GM23338 (cell line): Measurements from ENCODE around the gene PEX13. TPM values are rescaled to one million over a fixed set of nuclear protein-coding genes. Genes with fewer than 3 reads are reported as not detected.
A peak's percentile ranks its signal among the peaks of the same experiment; 100 is the strongest.

Source experiments
- ATAC-seq: fragments of 200-7000 bp; cut with Tn5 transposase; 3 replicates; pipeline ENCODE4 v1.9.1; 2020
- DNase-seq: peaks from one replicate; pipeline ENCODE4 v3.0.0-alpha.2; 2015; ENCODE audit warnings: low spot score
- H2AFZ ChIP-seq: fragments of 200-600 bp; sonication (generic); 2 replicates; pipeline ENCODE4 v1.8.0; 2016; ENCODE audit warnings: antibody characterized with exemption, mild to moderate bottlenecking, moderate library complexity
- H3F3A ChIP-seq: fragments of 200-600 bp; sonication (generic); replicated peaks from 2 replicates; pipeline ENCODE4 v1.8.0; 2017; ENCODE audit warnings: antibody characterized with exemption, mixed run types, low read depth
- H3K27ac ChIP-seq: fragments of 200-600 bp; sonication (generic); 2 replicates; pipeline ENCODE4 v1.6.1; 2016; ENCODE audit warnings: low read depth
- H3K27me3 ChIP-seq: fragments of 200-600 bp; sonication (generic); 2 replicates; pipeline ENCODE4 v1.8.0; 2016; ENCODE audit warnings: mild to moderate bottlenecking, mixed run types, moderate library complexity; ENCODE audit not compliant: insufficient read depth
- H3K36me3 ChIP-seq: fragments of 200-600 bp; sonication (generic); 2 replicates; pipeline ENCODE4 v1.8.0; 2016; ENCODE audit warnings: mild to moderate bottlenecking; ENCODE audit not compliant: insufficient read depth
- H3K4me1 ChIP-seq: fragments of 200-600 bp; sonication (generic); 2 replicates; pipeline ENCODE4 v1.8.0; 2016; ENCODE audit warnings: mild to moderate bottlenecking, moderate library complexity; ENCODE audit not compliant: insufficient read depth
- H3K4me2 ChIP-seq: fragments of 200-600 bp; sonication (generic); 2 replicates; pipeline ENCODE4 v1.7.1; 2017; ENCODE audit warnings: mixed run types
- H3K4me3 ChIP-seq: fragments of 200-600 bp; sonication (generic); 2 replicates; pipeline ENCODE4 v1.6.1; 2016; ENCODE audit warnings: mixed run types
- H3K79me2 ChIP-seq: fragments of 200-600 bp; sonication (generic); replicated peaks from 2 replicates; pipeline ENCODE4 v1.8.0; 2017; ENCODE audit warnings: mild to moderate bottlenecking; ENCODE audit not compliant: insufficient read depth
- H3K9me2 ChIP-seq: fragments of 200-600 bp; sonication (generic); 2 replicates; pipeline ENCODE4 v1.8.0; 2017; ENCODE audit not compliant: insufficient read depth
- H4K20me1 ChIP-seq: fragments of 200-600 bp; sonication (generic); replicated peaks from 2 replicates; pipeline ENCODE4 v1.8.0; 2017; ENCODE audit warnings: mild to moderate bottlenecking; ENCODE audit not compliant: insufficient read depth
- H3K27ac Mint-ChIP-seq: 2 replicates; pipeline ENCODE4 v1.8.0; 2020; ENCODE audit warnings: inconsistent platforms, mild to moderate bottlenecking, moderate library complexity, mixed read lengths
- H3K27me3 Mint-ChIP-seq: 3 replicates; pipeline ENCODE4 v1.8.0; 2022; ENCODE audit warnings: low read depth, mild to moderate bottlenecking, moderate library complexity, mixed read lengths, inconsistent platforms; ENCODE audit not compliant: insufficient read depth, poor library complexity
- H3K36me3 Mint-ChIP-seq: 3 replicates; pipeline ENCODE4 v1.8.0; 2021; ENCODE audit warnings: low read depth, mild to moderate bottlenecking, inconsistent platforms, moderate library complexity, mixed read lengths
- H3K4me1 Mint-ChIP-seq: 3 replicates; pipeline ENCODE4 v1.8.0; 2020; ENCODE audit warnings: mild to moderate bottlenecking, inconsistent platforms, mixed read lengths
- H3K4me3 Mint-ChIP-seq: 3 replicates; pipeline ENCODE4 v1.8.0; 2021; ENCODE audit warnings: moderate library complexity, mild to moderate bottlenecking, inconsistent platforms, mixed read lengths
- H3K9me3 Mint-ChIP-seq: 3 replicates; pipeline ENCODE4 v1.8.0; 2020; ENCODE audit warnings: moderate library complexity, mild to moderate bottlenecking, inconsistent platforms, mixed read lengths
- CREB1 ChIP-seq: fragments of 250-450 bp; sonication (Bioruptor Pico); IDR thresholded peaks from 2 replicates; pipeline ENCODE4 v1.5.0; 2020; ENCODE audit warnings: low read depth, mild to moderate bottlenecking, moderate library complexity
- CTCF ChIP-seq, 2 experiments: fragments of 200-600 bp in 1 of 2; sonication (generic) in 1 of 2; conservative IDR thresholded peaks; 2 replicates each; pipeline versions ENCODE4 v1.5.1 to v1.6.1; 2016 to 2017; ENCODE audit warnings: antibody characterized with exemption in 2 of 2, low read depth in 2 of 2, mild to moderate bottlenecking in 2 of 2, moderate library complexity in 1 of 2
- EZH2 ChIP-seq: fragments of 200-600 bp; sonication (generic); IDR thresholded peaks from one replicate; pipeline ENCODE4 v1.8.0; 2017; ENCODE audit warnings: antibody characterized with exemption, mild to moderate bottlenecking, low read depth; ENCODE audit not compliant: unreplicated experiment
- EZH2phosphoT487 ChIP-seq: fragments of 200-600 bp; sonication (generic); IDR thresholded peaks from one replicate; pipeline ENCODE4 v1.8.1; 2018; ENCODE audit warnings: antibody characterized with exemption; ENCODE audit not compliant: unreplicated experiment
- JUNB ChIP-seq: IDR thresholded peaks from one replicate; pipeline ENCODE4 v1.6.1; 2016; ENCODE audit warnings: antibody characterized with exemption; ENCODE audit not compliant: unreplicated experiment
- NANOG ChIP-seq: IDR thresholded peaks from 2 replicates; pipeline ENCODE4 v1.6.1; 2016; ENCODE audit warnings: antibody characterized with exemption, borderline replicate concordance
- POLR2AphosphoS5 ChIP-seq: IDR thresholded peaks from 2 replicates; pipeline ENCODE4 v1.6.1; 2016; ENCODE audit warnings: antibody characterized with exemption, low read depth
- REST ChIP-seq: IDR thresholded peaks from one replicate; pipeline ENCODE4 v1.6.1; 2018; ENCODE audit warnings: antibody characterized with exemption; ENCODE audit not compliant: unreplicated experiment
- STAT1 ChIP-seq: IDR thresholded peaks from one replicate; pipeline ENCODE4 v1.6.1; 2016; ENCODE audit warnings: antibody characterized with exemption; ENCODE audit not compliant: unreplicated experiment
- ZNF114 ChIP-seq: fragments of 250-450 bp; sonication (Bioruptor Pico); IDR thresholded peaks from 2 replicates; pipeline ENCODE4 v1.5.0; 2020; ENCODE audit warnings: mild to moderate bottlenecking, moderate library complexity
- ZNF331 ChIP-seq: fragments of 250-450 bp; sonication (Bioruptor Pico); IDR thresholded peaks from 2 replicates; pipeline ENCODE4 v1.5.0; 2020; ENCODE audit warnings: low read depth, mild to moderate bottlenecking, moderate library complexity
- ZNF462 ChIP-seq: fragments of 250-450 bp; sonication (Bioruptor Pico); IDR thresholded peaks from 2 replicates; pipeline ENCODE4 v1.5.0; 2020; ENCODE audit warnings: mild to moderate bottlenecking, moderate library complexity
- polyA plus RNA-seq: library from polyadenylated mRNA; unstranded; fragments of >200 nt; fragmentation: Nextera tagmentation; extraction: Ambion mirVana; gene quantifications from 2 replicates; pipeline ENCODE4 v1.2.1, GENCODE V29; 2016
- total RNA-seq: library from RNA; depleted of rRNA; stranded (reverse); fragments of >200 nt; shearing (Covaris generic); gene quantifications from 2 replicates; pipeline ENCODE4 v1.2.3, GENCODE V29; 2014

Gene PEX13
- total and polyA plus RNA-seq, 2 experiments from 2014 or later: 15.8 to 29.2 TPM

GRCh38 chr2:61018798-61019197, 1.3 kb downstream of the PEX13 start:
- H3K79me2 ChIP-seq: peaks cover 50% of the 10 kb centered on the region
- no peak for ATAC-seq
- no peaks in the 10 kb centered on the region for H3K27me3 ChIP-seq
- no peaks in the 10 kb centered on the region for H3K9me2 ChIP-seq
- no peaks in the 10 kb centered on the region for H3K9me3 Mint-ChIP-seq
- H3K4me2 ChIP-seq: peak overlapping the region; percentile 85
- H3K27ac Mint-ChIP-seq: no peak overlapping the region
- peaks cover 4% of the 10 kb centered on the region for H3K27me3 Mint-ChIP-seq
- H3K4me1 Mint-ChIP-seq: peaks cover 14% of the 10 kb centered on the region
- peak overlapping the region; percentile 98 for H3K4me3 Mint-ChIP-seq
- H3K27ac ChIP-seq: 0 out of 2 replicates have a peak overlapping the region, but pooled peaks have one; percentile 98
- 0 out of 2 replicates have a peak, but pooled peaks cover 3% of the 10 kb centered on the region for H4K20me1 ChIP-seq
- DNase-seq: no peak
- H3K4me3 ChIP-seq: peak overlapping the region; percentile 57
- no peaks in the 10 kb centered on the region for H3K36me3 ChIP-seq
- H3K36me3 Mint-ChIP-seq: peaks cover 17% of the 10 kb centered on the region; the same call in 2 of the 3 replicates
- no peaks in the 10 kb centered on the region for H3F3A ChIP-seq
- TF ChIP-seq STAT1: no peak
- TF ChIP-seq CREB1 (CRISPR knock-in tag): no peak
- TF ChIP-seq JUNB: no peak
- no peak for TF ChIP-seq ZNF462 (CRISPR knock-in tag)
- TF ChIP-seq EZH2phosphoT487: no peak
- no peak for TF ChIP-seq ZNF114 (CRISPR knock-in tag)
- TF ChIP-seq ZNF331 (CRISPR knock-in tag): no peak
- TF ChIP-seq REST: no peak
- TF ChIP-seq NANOG: no peak
- no peak for TF ChIP-seq POLR2AphosphoS5
- TF ChIP-seq EZH2: no peak
- no peak for TF ChIP-seq CTCF (conservative IDR thresholded peaks at IDR 0.05; ENCODE audit: low read depth in 2 of 2)
- no peak overlapping the region for H2AFZ ChIP-seq
- H3K4me1 ChIP-seq: peaks cover 14% of the 10 kb centered on the region
